GM04503 (cell line): Measurements from ENCODE around the gene RAX2.
"Not testable (repeated sequence)": the region's sequence is repeated elsewhere in the genome, so short reads cannot be mapped to it uniquely, and the experiment has no call there.

Experiments
- DNase-seq: peaks from one replicate; pipeline ENCODE4 v3.0.0-alpha.2; 2012; ENCODE audit warnings: low read depth

Gene RAX2

DNA sequence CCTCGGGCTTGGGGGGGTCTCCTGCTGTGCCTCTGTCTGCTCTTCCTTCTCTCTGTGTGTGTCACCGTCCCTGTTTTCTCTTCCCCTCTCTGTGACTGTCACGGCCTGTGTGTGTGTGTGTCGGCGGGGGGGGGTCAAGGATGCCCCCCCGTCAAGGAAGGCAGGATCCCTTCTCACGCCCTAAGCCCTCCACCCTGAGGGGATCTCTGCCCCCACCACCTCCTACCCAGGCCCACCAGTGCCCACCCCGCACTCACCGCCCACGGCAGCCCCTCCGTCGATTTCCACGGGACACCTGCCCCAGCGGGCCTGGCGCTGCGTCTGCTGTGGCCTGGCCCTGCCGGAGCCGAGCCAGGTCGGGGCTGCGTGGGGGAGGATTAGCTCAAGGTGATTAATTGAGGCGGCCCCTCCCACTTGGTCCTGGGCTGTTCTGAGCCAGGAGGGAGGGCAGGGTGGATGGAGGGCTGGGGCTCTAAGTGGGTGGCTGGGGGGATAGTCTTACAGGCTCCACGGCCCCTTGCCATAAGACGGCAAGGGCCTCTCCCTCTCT, at the start of gene RAX2:
Gene RAX2 (minus strand): TSS at position 323 of the 550 bp plus-strand sequence. CDS start 486 bp downstream, outside the sequence.
- DNase-seq, result no peak

DNA sequence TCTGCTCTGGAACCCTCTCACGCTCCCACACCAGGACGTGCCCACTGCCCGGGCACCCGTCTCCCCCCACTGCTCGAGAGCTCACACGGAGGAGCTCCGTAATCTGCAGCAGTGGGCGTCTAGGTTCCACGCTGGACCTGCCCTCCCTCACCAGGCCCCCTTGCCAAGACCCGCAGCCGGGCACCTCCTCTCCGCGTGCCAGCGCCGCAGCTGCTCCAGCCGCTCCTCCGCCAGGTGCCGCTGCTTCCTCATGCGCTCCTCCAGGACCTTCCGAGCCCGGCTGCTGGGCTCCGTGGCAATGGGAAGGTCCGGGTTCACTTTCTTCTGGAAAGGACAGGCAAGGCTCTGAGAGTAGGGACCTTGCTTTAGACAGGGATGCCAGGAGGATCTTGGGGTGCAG, 49.1 kb upstream of the RAX2 start:
- DNase-seq, result no peak

DNA sequence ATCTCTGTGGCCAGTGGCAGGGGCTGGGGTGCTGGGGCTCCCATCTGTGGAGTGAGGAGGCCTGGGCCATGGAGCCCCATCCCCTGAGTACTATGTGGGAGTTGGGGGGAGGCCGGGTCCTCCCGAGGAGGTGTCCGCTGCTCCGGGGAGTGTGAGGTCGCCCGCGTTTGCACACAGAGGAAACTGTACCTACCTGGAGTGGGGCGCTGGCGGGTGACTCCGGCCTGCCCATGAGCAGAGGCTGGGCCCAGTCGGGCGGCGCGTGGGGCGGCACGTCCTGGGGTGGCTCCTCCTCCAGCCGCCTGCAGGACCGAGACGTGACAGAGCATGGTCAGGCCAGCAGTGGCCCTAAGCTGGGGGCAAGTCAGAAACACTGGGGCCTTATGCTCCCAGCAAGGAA, 48.0 kb upstream of the RAX2 start:
- no peak for DNase-seq

DNA sequence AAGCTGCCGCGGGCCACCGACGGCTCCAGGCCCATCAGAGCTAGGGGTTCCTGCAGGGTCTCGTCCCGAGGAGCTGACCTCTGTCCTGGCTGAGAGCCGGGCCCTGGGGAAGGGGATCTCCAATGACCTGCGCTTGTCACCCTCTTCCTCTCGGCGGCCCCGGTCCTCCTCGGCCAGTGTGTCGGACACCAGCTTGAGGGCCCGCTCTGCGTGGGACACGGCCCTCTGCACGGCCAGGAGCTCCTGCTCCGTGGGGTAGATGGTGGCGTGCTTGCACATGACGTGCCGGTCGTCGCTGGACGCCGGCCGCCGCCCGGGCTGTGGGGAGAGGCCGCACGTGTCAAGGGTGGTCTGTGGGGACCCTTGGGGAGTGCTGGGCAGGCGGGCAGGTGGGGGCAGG, 46.9 kb upstream of the RAX2 start:
- no peak for DNase-seq

DNA sequence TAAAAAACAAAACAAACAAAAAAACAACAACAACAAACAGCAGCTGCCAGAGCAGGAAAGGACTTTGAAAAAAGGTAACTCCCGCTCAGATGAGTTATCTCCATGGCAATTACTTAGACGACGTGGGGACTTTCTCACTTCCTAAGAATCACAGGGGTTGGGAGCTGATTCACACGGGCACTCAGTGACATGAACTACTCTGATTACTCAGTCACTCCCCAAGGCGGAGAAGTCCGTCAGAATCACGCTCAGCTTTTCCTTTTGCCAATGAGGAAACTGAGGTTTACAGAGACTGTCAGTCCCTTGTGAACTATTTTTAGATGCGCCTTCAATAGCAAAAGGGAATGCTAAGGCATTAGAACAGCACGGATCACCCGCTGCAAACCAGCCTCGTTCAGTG, 46.4 kb upstream of the RAX2 start:
- peak; percentile 10 for DNase-seq

DNA sequence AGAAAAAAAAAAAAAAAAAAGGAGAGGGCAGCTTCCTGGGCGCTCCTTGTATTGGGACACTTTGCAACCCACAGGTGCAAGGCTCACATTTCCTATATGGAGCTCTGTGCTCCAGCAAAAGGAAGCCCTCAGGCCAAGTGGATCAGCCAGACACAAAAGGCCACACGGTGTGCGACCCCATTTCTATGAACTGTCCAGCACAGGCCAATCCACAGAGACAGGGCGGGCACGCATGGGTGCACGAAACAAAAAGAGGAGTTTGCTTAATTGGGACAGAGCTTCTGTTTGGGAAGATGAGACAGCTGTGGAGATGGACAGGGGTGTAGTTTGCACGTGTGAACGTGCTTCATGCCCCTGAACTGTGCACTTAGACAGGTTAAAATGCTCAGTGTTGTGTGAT, 45.7 kb upstream of the RAX2 start:
- DNase-seq, result no peak

DNA sequence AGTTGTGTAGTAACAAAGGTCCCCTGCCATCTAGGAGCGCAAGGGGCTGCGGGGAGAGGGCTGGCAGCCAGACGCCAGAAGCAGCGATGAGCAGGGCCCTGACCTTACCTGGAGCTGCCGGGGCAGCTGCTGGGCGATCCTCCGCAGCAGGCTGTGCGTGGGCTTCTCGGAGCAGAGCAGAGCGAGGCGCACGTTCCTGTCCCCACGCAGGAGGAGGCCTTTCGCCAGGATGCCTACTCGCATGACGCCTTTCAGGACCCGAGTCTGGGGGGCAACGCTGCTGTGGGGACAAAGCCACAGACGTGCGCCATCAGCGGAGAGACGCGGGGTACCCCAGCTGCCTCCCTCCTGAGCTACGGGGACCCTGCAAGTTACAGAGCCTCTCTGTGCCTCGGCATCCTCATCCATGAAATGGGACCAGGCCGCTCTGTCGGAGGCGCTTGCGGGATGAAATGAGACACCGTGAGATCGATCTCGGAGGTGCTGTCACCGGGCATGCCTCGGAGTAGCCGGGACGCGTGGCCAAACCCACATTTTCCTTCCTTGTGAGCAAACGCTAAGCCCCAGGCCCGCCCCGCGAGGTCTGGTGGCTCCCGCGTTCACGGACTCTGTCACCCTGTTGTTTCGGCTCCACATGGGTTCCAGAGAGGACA, 44.7 kb upstream of the RAX2 start:
- no peak for DNase-seq

DNA sequence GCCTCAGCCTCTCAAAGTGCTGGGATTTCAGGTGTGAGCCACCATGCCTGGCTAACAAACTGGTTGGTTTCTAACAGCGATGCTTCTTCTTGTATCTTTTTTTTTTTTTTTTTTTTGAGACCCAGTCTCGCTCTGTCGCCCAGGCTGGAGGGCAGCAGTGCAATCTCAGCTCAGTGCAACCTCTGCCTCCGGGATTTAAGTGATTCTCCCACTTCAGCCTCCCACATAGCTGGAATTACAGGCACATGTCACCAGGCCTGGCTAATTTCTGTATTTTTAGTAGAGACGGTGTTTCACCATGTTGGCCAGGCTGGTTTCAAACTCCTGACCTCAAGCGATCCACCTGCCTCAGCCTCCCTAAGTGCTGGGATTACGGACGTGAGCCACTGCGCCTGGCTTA, 44.1 kb upstream of the RAX2 start:
- DNase-seq, result not testable (repeated sequence)

DNA sequence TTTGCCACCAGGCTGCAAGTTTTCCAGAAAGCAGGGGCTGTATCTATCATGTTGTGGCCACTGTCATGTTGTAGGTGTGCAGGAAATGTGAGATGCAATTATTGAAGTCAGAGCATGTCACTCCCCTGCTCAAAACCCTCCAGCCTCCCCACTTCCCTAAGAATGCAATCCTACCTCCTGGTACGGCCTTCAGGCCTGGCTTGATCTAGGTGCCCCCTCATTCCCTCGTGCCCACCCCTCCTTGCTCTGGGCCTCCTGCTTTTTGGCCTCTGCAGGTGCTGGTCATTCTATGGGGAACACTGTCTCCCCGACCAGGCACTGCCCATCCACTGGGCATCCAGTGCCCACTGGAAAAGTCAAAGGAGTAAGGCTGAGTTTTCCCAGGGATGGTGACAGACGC, 42.6 kb upstream of the RAX2 start:
- DNase-seq, result no peak

DNA sequence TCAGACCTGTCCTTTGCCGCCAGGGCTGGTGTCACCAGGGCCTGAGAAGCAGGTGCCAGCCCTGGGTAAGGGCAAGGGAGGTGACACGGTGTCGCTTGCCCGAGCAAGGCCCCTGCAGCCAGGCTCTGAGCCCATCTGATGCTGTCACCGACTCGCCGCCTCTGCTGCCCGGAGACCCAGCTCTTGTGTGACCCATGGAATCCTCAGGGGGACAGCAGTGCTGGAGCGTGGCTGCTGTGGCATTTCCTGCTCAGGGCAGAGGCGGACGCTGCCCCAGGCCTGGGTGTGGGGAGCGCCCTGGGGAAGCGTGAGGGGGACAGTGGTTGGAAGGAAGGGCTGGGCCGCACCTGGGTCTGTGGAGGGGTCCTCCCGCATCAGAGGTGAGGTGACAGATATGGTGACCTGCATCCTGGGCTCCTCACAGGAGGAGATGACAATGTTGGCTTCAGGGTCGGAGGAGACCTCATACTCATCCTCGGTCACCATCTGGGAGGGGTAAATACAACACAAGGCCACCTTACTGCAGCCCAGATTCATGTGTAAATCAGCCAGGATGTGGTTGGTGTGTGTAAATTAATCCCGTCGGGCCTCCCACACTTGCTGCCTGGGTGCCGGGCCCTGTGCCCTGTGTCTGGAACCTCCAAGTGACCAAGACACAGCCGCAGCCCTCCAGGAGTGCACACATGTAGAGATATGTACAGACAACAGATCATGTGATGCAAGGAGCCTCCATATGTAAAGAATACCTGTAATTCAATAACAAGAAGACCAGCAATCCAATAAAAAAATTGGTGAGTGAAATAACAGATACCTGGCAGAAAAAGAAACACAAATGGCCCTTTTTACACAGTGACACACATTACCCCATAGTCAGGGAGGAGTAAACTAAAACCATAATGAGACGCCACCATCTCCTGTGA, 41.7 kb upstream of the RAX2 start:
- no peak for DNase-seq

DNA sequence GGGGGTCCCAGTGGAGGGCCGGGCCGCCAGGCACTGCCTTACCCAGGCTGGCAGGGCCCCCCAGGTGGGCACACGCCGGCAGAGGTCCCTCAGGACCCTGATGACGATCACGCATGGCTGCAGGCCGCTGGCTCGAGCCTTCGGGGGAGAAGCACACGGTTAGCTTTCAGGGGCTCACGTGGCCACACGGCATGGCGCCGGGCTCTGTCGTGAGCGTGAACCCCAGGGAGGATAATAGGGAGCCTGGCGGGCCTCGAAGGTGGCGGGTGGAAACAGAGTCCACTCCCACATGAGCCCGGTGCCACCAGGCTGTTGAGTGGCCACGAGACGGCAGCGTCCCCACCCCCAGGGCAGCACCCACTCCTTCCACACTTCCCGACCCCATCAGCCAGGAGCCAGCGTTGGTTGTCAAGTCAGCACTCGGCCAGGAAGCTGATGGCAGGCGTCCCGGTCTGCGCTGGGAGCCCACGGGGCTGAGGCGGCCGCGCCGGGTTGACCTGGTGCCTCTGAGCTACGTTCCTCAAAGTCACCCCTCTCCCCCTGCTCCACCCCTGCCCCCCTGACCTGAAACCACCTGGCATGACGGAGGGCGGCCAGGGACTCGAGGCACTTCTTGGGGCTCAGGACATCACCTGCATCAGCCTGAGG, 38.8 kb upstream of the RAX2 start:
- DNase-seq, result no peak

DNA sequence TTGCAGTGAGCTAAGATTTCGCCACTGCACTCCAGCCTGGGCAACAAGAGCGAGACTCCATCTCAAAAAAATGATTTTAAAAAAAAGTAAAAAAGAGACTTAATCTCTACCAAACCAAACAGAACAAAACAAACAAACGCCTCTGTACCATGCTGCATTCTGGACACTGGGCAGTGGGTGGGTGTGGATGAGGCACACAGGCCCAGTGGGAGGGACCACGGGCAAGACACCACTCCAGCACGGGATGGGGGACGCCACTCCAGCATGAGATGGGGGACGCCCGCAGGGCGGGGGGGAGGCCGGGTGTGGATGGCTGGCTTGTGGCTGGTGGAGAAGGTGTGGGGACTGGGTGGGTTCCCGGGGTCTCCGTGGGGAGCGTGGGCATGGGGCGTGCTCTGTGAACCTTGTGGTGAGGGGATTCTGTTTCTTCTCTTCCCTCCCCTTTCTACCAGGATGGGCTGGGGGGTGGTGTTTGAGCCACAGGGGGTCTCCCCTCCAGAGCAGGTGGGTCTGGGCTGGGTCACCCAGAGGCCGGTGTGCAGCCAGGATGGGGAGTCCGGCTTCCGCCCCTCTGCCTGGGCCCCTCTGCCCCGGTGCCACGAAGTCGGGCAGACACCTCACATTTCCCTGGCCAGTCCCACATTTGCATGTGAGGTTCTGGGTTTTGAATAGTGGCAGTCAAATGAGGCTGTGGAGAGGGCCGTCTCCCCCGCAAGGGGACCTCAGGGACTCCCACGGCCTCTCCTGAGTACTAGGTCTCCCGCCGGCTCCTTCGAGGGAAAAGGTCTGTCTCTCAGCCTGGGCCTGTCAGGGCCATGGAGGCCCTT, 38.1 kb upstream of the RAX2 start:
- no peak for DNase-seq

DNA sequence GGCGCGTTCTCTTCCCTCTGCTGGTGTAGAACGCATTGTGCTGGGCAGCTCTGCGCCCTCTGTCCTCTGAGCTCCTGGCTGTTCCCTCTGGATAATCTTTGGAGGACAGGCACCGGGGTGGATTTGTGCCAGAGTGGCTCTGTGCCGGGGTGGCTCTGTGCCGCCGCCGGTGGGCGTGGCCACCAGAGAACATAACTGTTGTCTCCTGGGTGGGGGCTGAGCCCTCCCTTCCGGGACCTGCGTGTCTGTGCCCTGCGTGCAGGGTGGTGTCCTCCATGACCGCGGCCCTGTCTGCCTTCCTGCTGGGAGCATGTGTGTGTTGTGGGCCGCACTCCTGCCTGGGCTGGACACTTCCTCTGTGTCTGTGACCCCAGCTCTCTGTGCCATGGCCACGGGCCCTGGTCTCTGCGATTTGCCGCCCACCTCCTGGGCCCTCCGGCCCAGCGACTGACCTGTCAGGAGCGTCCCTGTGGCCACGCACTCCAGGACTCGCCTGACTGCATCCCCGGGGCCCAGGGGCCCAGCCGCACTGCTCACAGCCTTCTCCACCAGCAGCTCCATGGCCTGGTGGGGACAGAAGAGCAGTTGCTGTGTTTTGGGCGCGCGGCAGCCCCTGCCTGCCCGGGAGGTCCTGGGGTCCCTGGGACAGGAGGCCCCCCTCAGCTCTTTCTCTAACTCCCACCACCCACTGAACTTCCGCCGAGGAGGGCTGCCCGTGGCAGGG, 36.6 kb upstream of the RAX2 start:
- no peak for DNase-seq

DNA sequence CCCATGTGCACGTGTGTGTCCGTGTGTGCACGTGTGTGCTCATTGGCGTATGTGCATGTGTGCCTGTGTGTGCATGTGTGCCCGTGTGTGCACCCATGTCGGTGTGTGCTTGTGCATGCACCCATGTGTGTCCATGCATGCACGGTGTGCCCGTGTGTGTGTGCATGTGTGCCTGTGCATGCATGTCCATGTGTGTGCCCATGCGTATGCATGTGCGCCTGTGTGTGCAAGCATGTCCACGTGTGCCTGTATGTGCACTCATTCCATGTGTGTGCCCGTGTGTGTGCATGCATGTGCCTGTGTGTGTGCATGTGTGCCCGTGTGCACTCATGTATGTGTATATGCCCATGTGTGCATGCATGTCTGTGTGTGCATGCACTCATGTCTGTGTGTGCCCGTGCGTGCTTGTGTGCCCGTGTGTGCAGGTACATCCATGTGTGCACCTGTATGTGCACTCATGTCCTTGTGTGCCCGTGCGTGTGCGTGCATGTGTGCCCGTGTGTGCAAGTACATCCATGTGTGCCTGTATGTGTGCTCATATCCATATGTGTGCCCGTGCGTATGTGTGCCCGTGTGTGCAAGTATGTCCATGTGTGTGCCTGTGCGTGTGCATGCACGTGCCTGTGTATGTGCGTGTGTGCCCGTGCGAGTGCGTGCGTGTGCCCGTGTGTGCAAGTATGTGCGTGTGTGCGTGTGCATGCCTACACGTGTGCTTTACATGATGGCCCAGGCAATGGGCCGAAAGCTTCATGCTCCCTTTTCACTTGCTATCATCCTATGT, 35.7 kb upstream of the RAX2 start:
- no peak for DNase-seq

DNA sequence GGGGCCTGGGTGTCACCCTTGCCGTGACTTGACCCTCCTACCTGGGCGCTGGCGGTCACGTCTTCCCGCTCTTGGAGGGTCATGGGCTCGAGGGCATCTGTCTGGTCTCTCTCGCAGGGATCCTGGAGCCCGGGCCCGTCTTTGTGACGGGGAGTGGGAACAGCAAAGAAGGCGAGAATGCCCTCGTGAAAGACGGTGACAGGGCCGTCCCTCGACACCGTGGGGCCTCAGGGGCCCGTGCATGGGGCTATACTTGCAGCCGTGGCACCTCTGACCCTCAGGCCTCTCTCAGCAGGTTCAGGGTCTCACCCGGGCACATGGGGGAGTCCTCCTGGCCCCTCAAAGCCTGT, 35.1 kb upstream of the RAX2 start:
- no peak for DNase-seq

DNA sequence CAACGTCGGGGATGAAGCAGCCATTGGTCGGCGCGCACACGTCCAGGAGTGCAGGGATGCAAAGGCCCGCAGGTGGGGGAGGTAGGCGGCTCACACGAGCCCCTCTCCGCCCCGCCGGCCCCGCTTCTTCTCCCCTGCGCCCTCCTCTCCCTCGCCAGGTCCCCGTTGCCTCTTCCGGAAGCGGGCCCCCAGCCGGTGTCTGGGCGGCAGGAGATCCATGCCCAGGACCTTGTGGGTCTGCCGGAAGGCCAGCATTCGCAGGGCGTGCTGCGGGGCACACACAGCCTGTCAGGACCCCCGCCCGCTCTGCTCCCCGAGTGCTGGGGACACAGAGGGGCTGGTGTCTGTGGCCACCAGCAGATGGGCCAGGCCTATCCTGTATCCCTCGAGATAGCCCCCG, 33.8 kb upstream of the RAX2 start:
- DNase-seq, result no peak

DNA sequence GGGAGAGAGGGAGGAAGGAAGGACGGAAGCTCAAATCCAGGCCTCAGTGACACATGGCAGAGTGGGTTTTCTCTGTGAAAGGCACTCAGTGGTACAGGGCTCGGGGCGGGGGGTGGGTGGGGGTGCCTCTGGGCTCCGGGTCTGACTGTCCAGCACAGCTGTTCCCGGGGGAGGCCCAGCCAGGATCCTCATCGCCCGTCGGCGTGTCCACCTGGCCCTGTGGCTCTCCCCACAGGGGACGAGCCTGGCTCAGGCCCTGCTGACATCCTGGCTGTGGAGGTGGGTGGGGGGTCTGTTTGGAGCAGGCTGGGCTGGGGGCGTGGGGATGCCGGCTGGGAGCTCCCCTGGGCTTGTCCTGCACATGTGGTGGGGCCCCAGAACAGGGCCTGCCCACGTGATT, 32.4 kb upstream of the RAX2 start:
- DNase-seq, result no peak

DNA sequence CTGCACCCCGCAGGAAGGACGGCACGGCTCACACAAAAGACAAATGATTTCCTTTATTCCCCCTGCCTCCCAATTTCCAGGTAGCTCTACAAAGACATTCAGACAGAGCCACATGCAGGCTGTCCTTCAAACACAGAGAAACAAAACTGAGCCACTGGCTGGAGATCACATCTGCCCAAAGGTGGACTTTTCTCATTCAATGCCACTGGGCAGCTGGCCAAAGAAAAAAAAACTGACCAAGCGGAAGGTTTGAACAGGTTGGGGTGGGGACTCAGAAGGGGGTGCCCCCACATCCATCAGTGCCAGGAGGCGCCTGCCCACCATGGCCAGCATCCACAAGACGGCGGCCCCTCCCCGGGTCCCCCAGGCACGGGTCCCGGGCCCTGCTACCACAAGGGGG, 32.0 kb upstream of the RAX2 start:
- DNase-seq, result no peak

DNA sequence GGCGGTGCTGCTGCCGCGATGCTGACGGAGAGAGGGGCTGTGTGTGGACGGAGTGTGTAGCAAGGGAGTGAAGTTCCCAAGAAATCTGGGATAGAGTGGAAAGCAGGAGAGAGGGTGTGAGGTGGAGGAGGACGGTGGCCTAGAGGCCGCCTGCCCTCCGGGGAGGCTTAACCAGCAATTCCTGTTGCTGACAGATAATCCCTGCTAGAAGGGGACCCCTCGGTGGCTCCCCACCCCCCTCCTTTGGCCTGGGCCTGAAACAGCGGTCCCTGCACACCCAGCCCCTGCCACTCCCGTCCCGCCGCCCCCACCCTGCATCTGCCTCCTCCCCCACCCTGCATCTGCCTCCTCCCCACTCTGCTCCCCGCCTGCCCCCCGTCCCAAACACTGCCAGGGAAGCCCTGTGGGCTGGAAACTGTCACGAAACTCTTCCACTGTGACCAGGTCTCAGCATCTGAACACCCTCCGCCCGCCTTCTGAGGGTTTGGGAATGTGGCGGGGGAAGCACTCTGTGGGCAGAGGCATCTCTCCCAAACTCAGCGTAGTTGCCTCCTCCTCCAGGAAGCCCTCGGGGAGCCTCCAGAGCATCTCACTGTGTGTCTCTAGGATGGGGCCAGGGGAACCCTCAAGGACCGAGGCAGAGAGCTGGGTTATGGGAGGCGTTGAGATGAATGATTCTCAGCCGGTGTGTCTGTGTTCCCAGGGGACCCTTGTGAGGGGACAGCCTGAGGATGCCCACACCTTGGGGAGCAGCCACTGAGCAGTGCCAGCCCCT, 31.3 kb upstream of the RAX2 start:
- DNase-seq, result no peak
